Measurements from ENCODE around the gene ATP2C2.

DNA sequence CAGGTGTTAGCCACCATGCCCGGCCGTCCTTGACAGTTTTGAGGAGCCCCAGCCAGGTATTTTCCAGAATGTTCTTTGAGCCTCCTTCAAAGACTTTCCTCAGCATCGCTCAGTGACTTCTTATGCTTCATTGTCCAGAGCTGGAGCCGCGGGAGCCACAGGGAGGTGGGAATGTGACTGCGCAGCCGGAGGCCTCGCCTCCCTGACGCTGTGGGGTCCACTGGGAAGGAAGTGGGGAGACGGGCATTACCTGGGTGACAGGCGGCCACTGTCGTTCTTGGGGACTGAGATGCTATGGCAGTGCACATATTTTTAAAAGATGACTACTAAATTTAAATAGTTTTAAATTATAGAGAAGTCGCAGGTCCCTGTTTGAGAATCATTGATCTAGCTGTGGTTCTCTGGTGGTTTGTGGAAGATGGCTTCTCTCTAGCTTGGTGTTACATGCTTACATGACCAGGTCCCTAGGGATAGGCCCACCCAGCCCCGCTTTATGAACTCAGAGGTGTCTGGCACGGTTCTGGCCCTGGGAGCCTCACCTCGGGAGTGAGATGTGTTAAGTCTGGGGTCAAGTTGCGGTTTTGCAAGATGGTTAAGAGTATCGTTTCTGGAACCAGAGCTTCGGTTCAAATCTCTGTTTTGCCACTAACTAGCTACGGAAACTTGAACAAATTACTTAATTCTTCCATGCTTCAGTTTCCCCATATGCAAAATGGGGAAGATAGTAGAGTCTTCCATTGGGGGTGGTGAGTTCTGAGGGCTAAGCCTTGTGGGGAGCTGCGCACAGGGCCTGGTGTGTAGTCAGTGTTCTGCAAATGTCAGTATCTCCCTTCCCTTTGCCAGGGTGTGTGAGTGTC lies 53.0 kb downstream of the ATP2C2 start:
- TF ChIP-seq POLR2A (IDR thresholded peaks at IDR 0.05; ENCODE audit: low read depth, low read length) (no peak), POLR2AphosphoS5 (IDR thresholded peaks at IDR 0.05; ENCODE audit: low read depth, low read length) (no peak), TAF1 (IDR thresholded peaks at IDR 0.05; ENCODE audit: low read depth, low read length) (no peak), PAX5 (IDR thresholded peaks at IDR 0.05; ENCODE audit: insufficient read depth, low read length, severe bottlenecking) (no peak), POU2F2 (IDR thresholded peaks at IDR 0.05; ENCODE audit: low read depth, low read length) (no peak)
